ENCODE results near the gene GH2. TPM values are rescaled to one million over a fixed set of nuclear protein-coding genes. Genes with fewer than 3 reads are reported as not detected.
"Not testable (repeated sequence)": the region's sequence is repeated elsewhere in the genome, so short reads cannot be mapped to it uniquely, and the experiment has no call there.

The GH2 gene
- total and polyA plus RNA-seq, 4 donors = not detected

DNA sequence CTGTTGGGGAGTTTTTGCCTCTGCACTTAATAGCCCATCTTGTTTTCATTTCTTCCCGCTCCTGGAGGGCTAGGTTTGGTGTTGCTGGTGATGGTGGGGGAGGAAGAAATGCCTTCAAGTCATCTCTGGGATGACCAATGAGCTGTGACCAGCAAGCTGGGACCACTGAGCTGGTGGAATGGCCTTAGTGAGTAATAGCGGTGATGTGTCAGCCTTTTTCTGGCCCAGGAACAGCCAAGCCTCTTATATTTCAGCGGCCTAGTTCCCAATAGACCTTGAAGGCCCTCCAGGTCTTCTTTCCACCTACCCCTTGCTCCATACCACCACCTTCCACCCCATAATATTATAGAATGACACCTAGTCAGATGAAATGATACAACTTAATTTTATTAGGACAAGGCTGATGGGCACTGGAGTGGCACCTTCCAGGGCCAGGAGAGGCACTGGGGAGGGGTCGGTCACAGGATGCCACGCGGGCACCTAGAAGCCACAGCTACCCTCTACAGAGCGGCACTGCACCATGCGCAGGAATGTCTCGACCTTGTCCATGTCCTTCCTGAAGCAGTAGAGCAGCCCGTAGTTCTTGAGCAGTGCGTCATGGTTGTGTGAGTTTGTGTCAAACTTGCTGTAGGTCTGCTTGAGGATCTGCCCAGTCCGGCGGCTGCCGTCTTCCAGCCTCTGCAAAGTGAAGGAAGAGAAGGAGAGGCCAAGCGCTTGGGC is 9.9 kb downstream of the GH2 start:
- not testable (repeated sequence) for H3K4me3 ChIP-seq; ATAC-seq (ENCODE audit: insufficient read depth, low FRiP score); H3K27ac ChIP-seq (ENCODE audit: low read depth in 1 of 2, low read length in 1 of 2); H3K4me1 ChIP-seq (ENCODE audit: control insufficient read depth in 5 of 5, insufficient read depth in 5 of 5, low read length in 5 of 5); H3K27me3 ChIP-seq (ENCODE audit: control insufficient read depth in 3 of 3, insufficient read depth in 3 of 3, low read length in 2 of 3); H3K9ac ChIP-seq (ENCODE audit: insufficient read depth in 1 of 2, low read length in 2 of 2); H3K9me3 ChIP-seq (ENCODE audit: control insufficient read depth in 4 of 4, insufficient read depth in 3 of 4, low read length in 3 of 4); DNase-seq; H3K36me3 ChIP-seq (ENCODE audit: control insufficient read depth in 4 of 4, insufficient read depth in 4 of 4, low read length in 4 of 4)
- 95 to 96% methylated on average over 11 to 14 of the region's 15 CpGs for WGBS, 2 donors

GRCh38 chr17:63870292-63870665 is 11.5 kb downstream of the GH2 start:
- not testable (repeated sequence) for H3K9me3 ChIP-seq (ENCODE audit: control insufficient read depth in 4 of 4, insufficient read depth in 3 of 4, low read length in 3 of 4); H3K9ac ChIP-seq (ENCODE audit: insufficient read depth in 1 of 2, low read length in 2 of 2); H3K4me1 ChIP-seq (ENCODE audit: control insufficient read depth in 5 of 5, insufficient read depth in 5 of 5, low read length in 5 of 5); H3K27me3 ChIP-seq (ENCODE audit: control insufficient read depth in 3 of 3, insufficient read depth in 3 of 3, low read length in 2 of 3); DNase-seq; H3K4me3 ChIP-seq; ATAC-seq (ENCODE audit: insufficient read depth, low FRiP score); H3K36me3 ChIP-seq (ENCODE audit: control insufficient read depth in 4 of 4, insufficient read depth in 4 of 4, low read length in 4 of 4); H3K27ac ChIP-seq (ENCODE audit: low read depth in 1 of 2, low read length in 1 of 2)
- 84 to 89% methylated on average over 4 of the region's 4 CpGs for WGBS, 2 donors

- WGBS, 2 donors = 51 to 69% methylated on average over 9 of the region's 9 CpGs
- not testable (repeated sequence) for ATAC-seq (ENCODE audit: insufficient read depth, low FRiP score); H3K27me3 ChIP-seq (ENCODE audit: control insufficient read depth in 3 of 3, insufficient read depth in 3 of 3, low read length in 2 of 3); H3K27ac ChIP-seq (ENCODE audit: low read depth in 1 of 2, low read length in 1 of 2); H3K4me3 ChIP-seq; H3K4me1 ChIP-seq (ENCODE audit: control insufficient read depth in 5 of 5, insufficient read depth in 5 of 5, low read length in 5 of 5); H3K36me3 ChIP-seq (ENCODE audit: control insufficient read depth in 4 of 4, insufficient read depth in 4 of 4, low read length in 4 of 4); H3K9ac ChIP-seq (ENCODE audit: insufficient read depth in 1 of 2, low read length in 2 of 2); H3K9me3 ChIP-seq (ENCODE audit: control insufficient read depth in 4 of 4, insufficient read depth in 3 of 4, low read length in 3 of 4)
- DNase-seq = peak in 1 of 3 donors; percentile 22
Measured at GRCh38 chr17:63869491-63870291, 12.1 kb downstream of the GH2 start.

DNA sequence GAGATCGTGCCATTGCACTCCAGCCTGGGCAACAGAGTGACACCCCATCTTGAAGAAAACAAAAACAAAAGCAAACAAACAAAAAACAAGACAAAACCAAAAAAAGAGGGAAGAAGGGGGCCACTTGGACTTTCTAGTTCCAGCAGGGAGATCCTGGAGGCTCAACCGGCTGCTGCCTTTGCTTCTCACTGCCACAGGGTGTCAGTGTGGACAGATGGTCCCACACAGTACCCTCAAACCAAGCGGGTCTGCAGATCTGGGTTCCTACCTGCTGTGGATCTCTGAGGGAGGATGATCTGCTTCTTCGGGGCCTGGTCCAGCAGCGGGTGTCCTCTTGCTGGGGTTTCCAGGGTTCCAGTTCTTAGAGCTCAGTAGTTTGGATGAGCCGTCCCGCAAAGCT is 15.1 kb downstream of the GH2 start:
- not testable (repeated sequence) for H3K36me3 ChIP-seq (ENCODE audit: control insufficient read depth in 4 of 4, insufficient read depth in 4 of 4, low read length in 4 of 4); ATAC-seq (ENCODE audit: insufficient read depth, low FRiP score); H3K9ac ChIP-seq (ENCODE audit: insufficient read depth in 1 of 2, low read length in 2 of 2); H3K4me3 ChIP-seq; DNase-seq; H3K27ac ChIP-seq (ENCODE audit: low read depth in 1 of 2, low read length in 1 of 2); H3K4me1 ChIP-seq (ENCODE audit: control insufficient read depth in 5 of 5, insufficient read depth in 5 of 5, low read length in 5 of 5); H3K27me3 ChIP-seq (ENCODE audit: control insufficient read depth in 3 of 3, insufficient read depth in 3 of 3, low read length in 2 of 3); H3K9me3 ChIP-seq (ENCODE audit: control insufficient read depth in 4 of 4, insufficient read depth in 3 of 4, low read length in 3 of 4)
- 77 to 79% methylated on average over 7 of the region's 7 CpGs for WGBS, 2 donors

DNA sequence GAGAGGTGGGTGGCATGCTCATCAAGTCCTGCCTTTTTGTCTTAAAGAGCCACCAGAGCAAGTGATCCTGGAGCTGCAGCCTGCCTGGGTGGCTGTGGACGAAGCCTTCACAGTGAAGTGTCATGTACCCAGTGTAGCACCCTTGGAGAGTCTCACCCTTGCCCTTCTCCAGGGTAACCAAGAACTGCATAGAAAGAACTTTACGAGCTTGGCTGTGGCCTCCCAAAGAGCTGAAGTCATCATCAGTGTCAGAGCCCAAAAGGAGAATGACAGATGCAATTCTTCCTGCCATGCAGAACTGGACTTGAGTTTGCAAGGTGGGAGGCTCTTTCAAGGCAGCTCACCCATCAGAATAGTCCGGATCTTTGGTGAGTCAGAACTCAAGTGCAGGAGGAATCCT is 22.5 kb downstream of the GH2 start:
- Histone ChIP-seq H3K9ac (ENCODE audit: insufficient read depth in 1 of 2, low read length in 2 of 2) (no peak overlapping the region), H3K27me3 (ENCODE audit: control insufficient read depth in 3 of 3, insufficient read depth in 3 of 3, low read length in 2 of 3) (peaks cover 0 to 3% (median 0%) of the 10 kb centered on the region in 3 donors), H3K4me3 (no peak overlapping the region), H3K4me1 (ENCODE audit: control insufficient read depth in 5 of 5, insufficient read depth in 5 of 5, low read length in 5 of 5) (no peaks in the 10 kb centered on the region), H3K27ac (ENCODE audit: low read depth in 1 of 2, low read length in 1 of 2) (no peak overlapping the region), H3K36me3 (ENCODE audit: control insufficient read depth in 4 of 4, insufficient read depth in 4 of 4, low read length in 4 of 4) (no peaks in the 10 kb centered on the region), H3K9me3 (ENCODE audit: control insufficient read depth in 4 of 4, insufficient read depth in 3 of 4, low read length in 3 of 4) (no peaks in the 10 kb centered on the region)
- WGBS, 2 donors = 83 to 87% methylated on average over 3 of the region's 3 CpGs
- ATAC-seq (ENCODE audit: insufficient read depth, low FRiP score) = no peak
- TF ChIP-seq, protein P1, sequence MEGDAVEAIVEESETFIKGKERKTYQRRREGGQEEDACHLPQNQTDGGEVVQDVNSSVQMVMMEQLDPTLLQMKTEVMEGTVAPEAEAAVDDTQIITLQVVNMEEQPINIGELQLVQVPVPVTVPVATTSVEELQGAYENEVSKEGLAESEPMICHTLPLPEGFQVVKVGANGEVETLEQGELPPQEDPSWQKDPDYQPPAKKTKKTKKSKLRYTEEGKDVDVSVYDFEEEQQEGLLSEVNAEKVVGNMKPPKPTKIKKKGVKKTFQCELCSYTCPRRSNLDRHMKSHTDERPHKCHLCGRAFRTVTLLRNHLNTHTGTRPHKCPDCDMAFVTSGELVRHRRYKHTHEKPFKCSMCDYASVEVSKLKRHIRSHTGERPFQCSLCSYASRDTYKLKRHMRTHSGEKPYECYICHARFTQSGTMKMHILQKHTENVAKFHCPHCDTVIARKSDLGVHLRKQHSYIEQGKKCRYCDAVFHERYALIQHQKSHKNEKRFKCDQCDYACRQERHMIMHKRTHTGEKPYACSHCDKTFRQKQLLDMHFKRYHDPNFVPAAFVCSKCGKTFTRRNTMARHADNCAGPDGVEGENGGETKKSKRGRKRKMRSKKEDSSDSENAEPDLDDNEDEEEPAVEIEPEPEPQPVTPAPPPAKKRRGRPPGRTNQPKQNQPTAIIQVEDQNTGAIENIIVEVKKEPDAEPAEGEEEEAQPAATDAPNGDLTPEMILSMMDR (IDR thresholded peaks at IDR 0.05; ENCODE audit: control extremely low read depth, extremely low read depth) = no peak
- no peak for DNase-seq

GRCh38 chr17:63856425-63856824 is 25.3 kb downstream of the GH2 start:
- H3K9me3 ChIP-seq (ENCODE audit: control insufficient read depth in 4 of 4, insufficient read depth in 3 of 4, low read length in 3 of 4); H3K27ac ChIP-seq (ENCODE audit: low read depth in 1 of 2, low read length in 1 of 2); H3K4me3 ChIP-seq; DNase-seq; H3K36me3 ChIP-seq (ENCODE audit: control insufficient read depth in 4 of 4, insufficient read depth in 4 of 4, low read length in 4 of 4); H3K27me3 ChIP-seq (ENCODE audit: control insufficient read depth in 3 of 3, insufficient read depth in 3 of 3, low read length in 2 of 3); H3K9ac ChIP-seq (ENCODE audit: insufficient read depth in 1 of 2, low read length in 2 of 2); H3K4me1 ChIP-seq (ENCODE audit: control insufficient read depth in 5 of 5, insufficient read depth in 5 of 5, low read length in 5 of 5); ATAC-seq (ENCODE audit: insufficient read depth, low FRiP score): not testable (repeated sequence)
- WGBS, 2 donors = 91 to 94% methylated on average over 8 of the region's 8 CpGs

Measured in lung (tissue), 12 donors.